Measurements from ENCODE around the gene CSHL1.

DNA sequence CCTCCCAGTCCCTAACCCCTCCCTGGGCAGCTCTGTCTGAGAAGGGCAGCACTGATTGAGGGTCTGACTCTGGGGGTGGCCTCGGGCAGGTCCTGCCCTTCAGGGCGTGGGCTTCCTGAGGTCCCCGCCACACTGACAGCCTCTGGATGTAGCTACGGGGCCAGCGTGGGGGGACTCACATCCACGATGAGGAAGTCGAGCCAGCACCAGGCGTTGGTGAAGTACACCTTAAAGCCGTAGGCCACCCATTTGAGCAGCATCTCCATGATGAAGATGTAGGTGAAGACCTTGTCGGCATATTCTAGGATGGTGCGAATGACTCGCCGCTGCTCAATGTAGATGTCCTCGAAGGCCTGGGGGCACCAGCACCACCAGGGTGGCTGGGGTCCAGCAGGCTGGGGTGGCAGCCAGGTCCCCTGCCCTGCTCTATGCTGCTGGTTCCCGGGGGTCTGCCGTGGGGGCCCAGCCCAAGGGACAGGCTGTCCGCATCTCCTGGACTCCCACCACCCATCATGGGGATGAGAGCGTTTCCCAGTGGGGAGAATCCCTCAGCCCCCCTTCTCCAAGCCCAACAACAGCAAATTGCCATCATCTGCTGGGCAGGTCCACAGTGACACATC lies 36.8 kb upstream of the CSHL1 start:
- TF ChIP-seq, protein P1, sequence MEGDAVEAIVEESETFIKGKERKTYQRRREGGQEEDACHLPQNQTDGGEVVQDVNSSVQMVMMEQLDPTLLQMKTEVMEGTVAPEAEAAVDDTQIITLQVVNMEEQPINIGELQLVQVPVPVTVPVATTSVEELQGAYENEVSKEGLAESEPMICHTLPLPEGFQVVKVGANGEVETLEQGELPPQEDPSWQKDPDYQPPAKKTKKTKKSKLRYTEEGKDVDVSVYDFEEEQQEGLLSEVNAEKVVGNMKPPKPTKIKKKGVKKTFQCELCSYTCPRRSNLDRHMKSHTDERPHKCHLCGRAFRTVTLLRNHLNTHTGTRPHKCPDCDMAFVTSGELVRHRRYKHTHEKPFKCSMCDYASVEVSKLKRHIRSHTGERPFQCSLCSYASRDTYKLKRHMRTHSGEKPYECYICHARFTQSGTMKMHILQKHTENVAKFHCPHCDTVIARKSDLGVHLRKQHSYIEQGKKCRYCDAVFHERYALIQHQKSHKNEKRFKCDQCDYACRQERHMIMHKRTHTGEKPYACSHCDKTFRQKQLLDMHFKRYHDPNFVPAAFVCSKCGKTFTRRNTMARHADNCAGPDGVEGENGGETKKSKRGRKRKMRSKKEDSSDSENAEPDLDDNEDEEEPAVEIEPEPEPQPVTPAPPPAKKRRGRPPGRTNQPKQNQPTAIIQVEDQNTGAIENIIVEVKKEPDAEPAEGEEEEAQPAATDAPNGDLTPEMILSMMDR (conservative IDR thresholded peaks at IDR 0.05): no peak
- TF ChIP-seq ZFX (IDR thresholded peaks at IDR 0.05): no peak

Measured in C4-2B (cell line).